GM12878 (cell line): Measurements from ENCODE around the gene RMND1. TPM values are rescaled to one million over a fixed set of nuclear protein-coding genes. Genes with fewer than 3 reads are reported as not detected.

ENCODE experiments used
- ATAC-seq: fragments of 200-7000 bp; cut with Tn5 transposase; 3 replicates; pipeline ENCODE4 v1.9.1; 2020; ENCODE audit warnings: mild to moderate bottlenecking, moderate library complexity
- BruUV-seq: library from RNA; stranded (reverse); fragments of 400-500 nt; replicated peaks from 2 replicates; lab custom pipeline; 2021; lab: Mats Ljungman, UMichigan
- CTCF ChIA-PET: fragments of 300-600 bp; sonication (Branson Sonifier 250); formaldehyde crosslinking; extraction: SDS; loops from one replicate; lab custom pipeline; 2021; ENCODE audit warnings: inconsistent platforms; lab: Yijun Ruan, JAX
- POLR2A ChIA-PET: fragments of 350-600 bp; formaldehyde crosslinking; extraction: SDS; loops from one replicate; lab custom pipeline; 2021; ENCODE audit warnings: inconsistent platforms; lab: Charles Lee
- RAD21 ChIA-PET: fragments of 300-600 bp; sonication (Branson Sonifier 250); formaldehyde crosslinking; loops from one replicate; lab custom pipeline; 2023; ENCODE audit warnings: antibody characterized with exemption; ENCODE audit not compliant: unreplicated experiment; lab: Charles Lee
- SMC1A ChIA-PET: fragments of 300-600 bp; sonication (Branson Sonifier 250); formaldehyde crosslinking; loops from one replicate; lab custom pipeline; 2023; ENCODE audit not compliant: unreplicated experiment, uncharacterized antibody; lab: Charles Lee
- DNase-seq: peaks from one replicate; pipeline ENCODE4 v3.0.0-alpha.2; 2011; ENCODE audit warnings: low read depth, low spot score
- FAIRE-seq: peaks from 3 replicates; lab custom pipeline; 2011; peaks lifted over from hg19 to GRCh38; lab: Jason Lieb, UNC
- H2AFZ ChIP-seq: 2 replicates; pipeline ENCODE4 v1.6.0; 2011; ENCODE audit warnings: low read depth, low read length, control low read depth; ENCODE audit not compliant: control insufficient read depth
- H3K27ac ChIP-seq: 2 replicates; pipeline ENCODE4 v1.5.1; 2011; ENCODE audit warnings: control low read depth; ENCODE audit not compliant: control insufficient read depth, insufficient read depth
- H3K27me3 ChIP-seq, 2 experiments: replicated peaks in 1 of 2; 2 replicates each; pipeline versions ENCODE4 v1.6.0 to v1.6.1; 2011; ENCODE audit warnings: low read length in 1 of 2; ENCODE audit not compliant: control insufficient read depth in 2 of 2, insufficient read depth in 2 of 2
- H3K36me3 ChIP-seq, 2 experiments: 2 replicates each; pipeline ENCODE4 v1.5.1; 2011; ENCODE audit warnings: low read length in 1 of 2; ENCODE audit not compliant: control insufficient read depth in 2 of 2, insufficient read depth in 2 of 2
- H3K4me1 ChIP-seq: 2 replicates; pipeline ENCODE4 v1.6.1; 2011; ENCODE audit warnings: mild to moderate bottlenecking, low read length, moderate library complexity, mixed read lengths; ENCODE audit not compliant: control insufficient read depth, insufficient read depth
- H3K4me2 ChIP-seq: 2 replicates; pipeline ENCODE4 v1.6.0; 2011; ENCODE audit warnings: control low read depth; ENCODE audit not compliant: control insufficient read depth, insufficient read depth
- H3K4me3 ChIP-seq: fragments of 200-600 bp; sonication (generic); 2 replicates; pipeline ENCODE4 v1.5.1; 2016
- H3K79me2 ChIP-seq: 2 replicates; pipeline ENCODE4 v1.6.0; 2011; ENCODE audit warnings: low read length; ENCODE audit not compliant: control insufficient read depth, insufficient read depth
- H3K9ac ChIP-seq: 2 replicates; pipeline ENCODE4 v1.8.0; 2011; ENCODE audit warnings: low read length, control low read depth, mixed read lengths; ENCODE audit not compliant: control insufficient read depth, insufficient read depth
- H3K9me3 ChIP-seq: replicated peaks from 3 replicates; pipeline ENCODE4 v1.5.1; 2011; ENCODE audit warnings: mild to moderate bottlenecking, low read length; ENCODE audit not compliant: control insufficient read depth, insufficient read depth
- H4K20me1 ChIP-seq: 2 replicates; pipeline ENCODE4 v1.6.0; 2011; ENCODE audit not compliant: control insufficient read depth, insufficient read depth
- BCL11A ChIP-seq: IDR thresholded peaks from 2 replicates; pipeline ENCODE4 v1.6.1; 2011; ENCODE audit warnings: low read depth, low read length
- CBFB ChIP-seq: IDR thresholded peaks from 2 replicates; pipeline ENCODE4 v1.6.1; 2016; ENCODE audit warnings: antibody characterized with exemption, low read depth
- CEBPB ChIP-seq, 2 experiments: fragments of 150-350 bp in 1 of 2; IDR thresholded peaks; 2 replicates each; pipeline ENCODE4 v1.6.1; 2012 to 2014; ENCODE audit warnings: low read depth in 2 of 2, low read length in 2 of 2, borderline replicate concordance in 1 of 2, inconsistent platforms in 1 of 2
- ETV6 ChIP-seq, 2 experiments: fragments of 450-650 bp in 1 of 2; IDR thresholded peaks in 1 of 2; conservative IDR thresholded peaks in 1 of 2; 2 replicates each; pipeline ENCODE4 v1.6.1; 2014; ENCODE audit warnings: antibody characterized with exemption in 1 of 2, borderline replicate concordance in 1 of 2, low read depth in 1 of 2, mild to moderate bottlenecking in 1 of 2, moderate library complexity in 1 of 2
- EZH2 ChIP-seq: IDR thresholded peaks from 2 replicates; pipeline ENCODE4 v1.6.1; 2012; ENCODE audit warnings: low read depth, mild to moderate bottlenecking, control low read depth, inconsistent platforms, low read length, borderline replicate concordance; ENCODE audit not compliant: control insufficient read depth
- HDAC2 ChIP-seq: fragments of 200-600 bp; sonication (generic); IDR thresholded peaks from 2 replicates; pipeline ENCODE4 v1.6.1; 2017
- HDGF ChIP-seq: fragments of 450-650 bp; IDR thresholded peaks from 2 replicates; pipeline ENCODE4 v1.6.1; 2016; ENCODE audit warnings: antibody characterized with exemption
- MYC ChIP-seq: IDR thresholded peaks from 2 replicates; pipeline ENCODE4 v1.6.1; 2011; ENCODE audit warnings: mild to moderate bottlenecking, low read length, moderate library complexity, inconsistent platforms; ENCODE audit not compliant: insufficient read depth, insufficient replicate concordance, insufficient read length, severe bottlenecking
- NR2F1 ChIP-seq: fragments of 450-650 bp; conservative IDR thresholded peaks from 2 replicates; pipeline ENCODE4 v1.6.1; 2017; ENCODE audit warnings: mild to moderate bottlenecking
- SIX5 ChIP-seq: IDR thresholded peaks from 2 replicates; pipeline ENCODE4 v1.6.1; 2011; ENCODE audit warnings: mild to moderate bottlenecking, low read depth, low read length, moderate library complexity; ENCODE audit not compliant: severe bottlenecking
- SRF ChIP-seq, 2 experiments: IDR thresholded peaks; 2 replicates each; pipeline ENCODE4 v1.6.1; 2011; ENCODE audit warnings: low read depth in 2 of 2, low read length in 2 of 2, mild to moderate bottlenecking in 1 of 2, moderate library complexity in 1 of 2
- TBL1XR1 ChIP-seq: IDR thresholded peaks from 2 replicates; pipeline ENCODE4 v1.6.1; 2012; ENCODE audit warnings: low read depth, low read length, improper control_type of control experiment
- TCF12 ChIP-seq: IDR thresholded peaks from 2 replicates; pipeline ENCODE4 v1.6.1; 2011; ENCODE audit warnings: low read depth, mild to moderate bottlenecking, low read length
- in situ Hi-C: fragments of 300-500 bp; cut with MboI; formaldehyde crosslinking; loops from 9 replicates; pipeline ENCODE4 v1.14.3; 2018; ENCODE audit warnings: mixed read lengths
- intact Hi-C: fragments of 100-400 bp; cut with micrococcal nuclease; formaldehyde crosslinking; loops from one replicate; pipeline ENCODE4 v1.14.2; 2022; ENCODE audit not compliant: unreplicated experiment
- polyA plus RNA-seq, 11 experiments: library from polyadenylated mRNA; depleted of rRNA in 4 of 11; unstranded in 6 of 11; stranded (reverse) in 5 of 11; fragments of >200 nt; fragmentation: Nextera tagmentation in 4 of 11; fragmentation: Illumina TruSeq in 1 of 11; extraction: Ambion mirVana in 4 of 11; extraction: Trizol in 1 of 11; gene quantifications; 1 replicate in 1 of 11; 2 replicates in 10 of 11; pipeline versions ENCODE4 v1.2.1 to v1.2.3, GENCODE V29; 2011 to 2016; ENCODE audit warnings: inconsistent platforms in 2 of 11, missing spikeins in 2 of 11, low read depth in 1 of 11
- total RNA-seq, 4 experiments: library from RNA; depleted of rRNA in 3 of 4; stranded (reverse); fragments of >200 nt in 3 of 4; fragmentation: Illumina TruSeq in 1 of 4; extraction: Trizol in 1 of 4; gene quantifications; 2 replicates each; pipeline versions ENCODE4 v1.2.1 to v1.2.3, GENCODE V29; 2013 to 2021
- TF ChIP-seq, protein P1 (sequence below): fragments of 450-650 bp; IDR thresholded peaks from 2 replicates; pipeline ENCODE4 v1.6.1; 2018; ENCODE audit warnings: mild to moderate bottlenecking, low read depth, moderate library complexity; ENCODE audit not compliant: partially characterized antibody
- TF ChIP-seq, protein P2 (sequence below): IDR thresholded peaks from 2 replicates; pipeline ENCODE4 v1.6.1; 2011; ENCODE audit warnings: low read depth, low read length, improper control_type of control experiment, borderline replicate concordance
- TF ChIP-seq, protein P3 (sequence below): fragments of 150-350 bp; IDR thresholded peaks from 2 replicates; pipeline ENCODE4 v1.6.1; 2014; ENCODE audit warnings: mild to moderate bottlenecking, low read depth, low read length

Gene RMND1
- total and polyA plus RNA-seq, 10 of the 15 experiments (the other 5 are each of a cell fraction or from before 2014, with no cell fraction given) = 15.9 to 34.5 (median 21.4) TPM

DNA sequence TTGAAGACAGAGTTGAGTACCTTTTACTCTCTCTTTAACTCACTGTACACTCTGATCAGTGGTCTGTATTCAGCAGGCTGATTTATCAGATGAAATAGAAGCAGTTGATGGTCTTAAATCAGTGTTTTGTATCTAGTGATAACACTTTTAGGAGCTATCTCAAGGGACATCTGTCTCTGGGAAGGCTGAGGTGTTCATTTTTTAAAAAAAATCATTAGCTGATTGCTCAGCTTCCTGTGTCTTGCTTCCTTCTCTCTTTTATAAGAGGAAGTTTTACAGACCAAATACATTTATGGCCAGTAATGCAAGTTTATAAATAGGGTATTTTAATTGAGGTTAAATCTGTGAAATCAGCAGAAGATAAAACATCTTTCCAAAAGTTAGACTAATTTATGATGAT, 29.9 kb upstream of the RMND1 start:
- ChIA-PET CTCF (interaction anchor here (1.3 to 2.2 kb wide), 2 partner anchors 14 to 41 kb away, joined by 4 to 6 read pairs; no protein-coding TSS in a partner anchor), RAD21 (interaction anchor here (0.9 to 1.3 kb wide), 2 partner anchors 11 to 40 kb away, joined by 3 to 4 read pairs; no protein-coding TSS in a partner anchor), SMC1A (interaction anchor here (0.7 to 1.9 kb wide), 5 partner anchors 8 to 76 kb away, joined by 3 to 6 read pairs (median 3); no protein-coding TSS in a partner anchor), POLR2A (interaction anchor here (0.5 to 1.3 kb wide), 2 partner anchors 9 to 71 kb away, joined by 6 to 8 read pairs; no protein-coding TSS in a partner anchor)
- no peak overlapping the region for H3K27ac ChIP-seq
- H3K4me1 ChIP-seq = no peaks in the 10 kb centered on the region; the same call in 1 of the 2 replicates
- in situ Hi-C loops = no loop called here
- intact Hi-C loops = no loop called here
- H3K4me2 ChIP-seq = no peak overlapping the region
- H4K20me1 ChIP-seq = no peaks in the 10 kb centered on the region
- H3K27me3 ChIP-seq = no peaks in the 10 kb centered on the region
- DNase-seq = no peak
- no peaks in the 10 kb centered on the region; the same call in 2 of the 3 replicates for H3K9me3 ChIP-seq
- no peak overlapping the region for H3K4me3 ChIP-seq
- TF ChIP-seq, protein P1, sequence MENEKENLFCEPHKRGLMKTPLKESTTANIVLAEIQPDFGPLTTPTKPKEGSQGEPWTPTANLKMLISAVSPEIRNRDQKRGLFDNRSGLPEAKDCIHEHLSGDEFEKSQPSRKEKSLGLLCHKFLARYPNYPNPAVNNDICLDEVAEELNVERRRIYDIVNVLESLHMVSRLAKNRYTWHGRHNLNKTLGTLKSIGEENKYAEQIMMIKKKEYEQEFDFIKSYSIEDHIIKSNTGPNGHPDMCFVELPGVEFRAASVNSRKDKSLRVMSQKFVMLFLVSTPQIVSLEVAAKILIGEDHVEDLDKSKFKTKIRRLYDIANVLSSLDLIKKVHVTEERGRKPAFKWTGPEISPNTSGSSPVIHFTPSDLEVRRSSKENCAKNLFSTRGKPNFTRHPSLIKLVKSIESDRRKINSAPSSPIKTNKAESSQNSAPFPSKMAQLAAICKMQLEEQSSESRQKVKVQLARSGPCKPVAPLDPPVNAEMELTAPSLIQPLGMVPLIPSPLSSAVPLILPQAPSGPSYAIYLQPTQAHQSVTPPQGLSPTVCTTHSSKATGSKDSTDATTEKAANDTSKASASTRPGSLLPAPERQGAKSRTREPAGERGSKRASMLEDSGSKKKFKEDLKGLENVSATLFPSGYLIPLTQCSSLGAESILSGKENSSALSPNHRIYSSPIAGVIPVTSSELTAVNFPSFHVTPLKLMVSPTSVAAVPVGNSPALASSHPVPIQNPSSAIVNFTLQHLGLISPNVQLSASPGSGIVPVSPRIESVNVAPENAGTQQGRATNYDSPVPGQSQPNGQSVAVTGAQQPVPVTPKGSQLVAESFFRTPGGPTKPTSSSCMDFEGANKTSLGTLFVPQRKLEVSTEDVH = no peak
- TF ChIP-seq EZH2 (no peak), CBFB (no peak), HDGF (no peak), ETV6 (conservative IDR thresholded peaks at IDR 0.05 in 1 of 2, IDR thresholded peaks at IDR 0.05 in 1 of 2; ENCODE audit: borderline replicate concordance in 1 of 2, low read depth in 1 of 2) (no peak), SIX5 (no peak), BCL11A (no peak), TBL1XR1 (no peak), NR2F1 (no peak), SRF (IDR thresholded peaks at IDR 0.05; ENCODE audit: low read depth in 2 of 2, low read length in 2 of 2) (no peak), TCF12 (no peak), HDAC2 (no peak), CEBPB (IDR thresholded peaks at IDR 0.05; ENCODE audit: borderline replicate concordance in 1 of 2, low read depth in 2 of 2, low read length in 2 of 2) (no peak), MYC (no peak)
- TF ChIP-seq, protein P2, sequence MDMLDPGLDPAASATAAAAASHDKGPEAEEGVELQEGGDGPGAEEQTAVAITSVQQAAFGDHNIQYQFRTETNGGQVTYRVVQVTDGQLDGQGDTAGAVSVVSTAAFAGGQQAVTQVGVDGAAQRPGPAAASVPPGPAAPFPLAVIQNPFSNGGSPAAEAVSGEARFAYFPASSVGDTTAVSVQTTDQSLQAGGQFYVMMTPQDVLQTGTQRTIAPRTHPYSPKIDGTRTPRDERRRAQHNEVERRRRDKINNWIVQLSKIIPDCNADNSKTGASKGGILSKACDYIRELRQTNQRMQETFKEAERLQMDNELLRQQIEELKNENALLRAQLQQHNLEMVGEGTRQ = no peak
- TF ChIP-seq, protein P3, sequence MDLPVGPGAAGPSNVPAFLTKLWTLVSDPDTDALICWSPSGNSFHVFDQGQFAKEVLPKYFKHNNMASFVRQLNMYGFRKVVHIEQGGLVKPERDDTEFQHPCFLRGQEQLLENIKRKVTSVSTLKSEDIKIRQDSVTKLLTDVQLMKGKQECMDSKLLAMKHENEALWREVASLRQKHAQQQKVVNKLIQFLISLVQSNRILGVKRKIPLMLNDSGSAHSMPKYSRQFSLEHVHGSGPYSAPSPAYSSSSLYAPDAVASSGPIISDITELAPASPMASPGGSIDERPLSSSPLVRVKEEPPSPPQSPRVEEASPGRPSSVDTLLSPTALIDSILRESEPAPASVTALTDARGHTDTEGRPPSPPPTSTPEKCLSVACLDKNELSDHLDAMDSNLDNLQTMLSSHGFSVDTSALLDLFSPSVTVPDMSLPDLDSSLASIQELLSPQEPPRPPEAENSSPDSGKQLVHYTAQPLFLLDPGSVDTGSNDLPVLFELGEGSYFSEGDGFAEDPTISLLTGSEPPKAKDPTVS = no peak
- H3K9ac ChIP-seq = no peak overlapping the region
- no peaks in the 10 kb centered on the region for H3K36me3 ChIP-seq
- FAIRE-seq = no peak
- H3K79me2 ChIP-seq = no peaks in the 10 kb centered on the region
- BruUV-seq = no TSS peak
- ATAC-seq = no peak
- H2AFZ ChIP-seq = peak overlapping the region; percentile 61
